GM18499 (cell line): ENCODE data around the gene SERTM2.
A peak's percentile ranks its signal among the peaks of the same experiment; 100 is the strongest.
"Not testable (repeated sequence)": the region's sequence is repeated elsewhere in the genome, so short reads cannot be mapped to it uniquely, and the experiment has no call there.

Experiments used
- ATAC-seq: cut with Tn5 transposase; IDR thresholded peaks from one replicate; pipeline ENCODE4 v1.9.1; 2021; ENCODE audit warnings: moderate number of reproducible peaks; ENCODE audit not compliant: insufficient read depth, unreplicated experiment

SERTM2 gene

DNA sequence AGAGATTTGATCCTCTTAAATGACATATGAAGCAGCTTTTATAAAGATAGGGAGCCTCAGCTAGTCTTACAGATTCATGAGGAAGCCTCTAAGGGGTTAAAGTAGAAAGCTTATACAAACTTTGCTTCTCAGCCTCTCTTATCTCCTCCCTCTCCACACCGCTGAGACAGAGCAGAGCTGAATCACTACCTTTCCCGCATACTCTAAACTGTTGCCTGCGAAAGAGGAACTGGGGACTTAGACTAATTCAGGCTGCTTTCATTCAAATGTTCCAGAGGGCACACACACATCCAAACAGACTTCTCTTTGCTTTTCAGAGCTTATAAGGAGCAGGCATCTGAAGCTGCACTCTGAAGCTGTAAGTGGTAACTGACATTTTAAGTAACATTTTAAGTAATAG lies at the start of gene SERTM2:
Gene SERTM2, plus strand, starts transcription at position 169 of the 400 bp plus-strand sequence. CDS start 7,213 bp downstream, outside the sequence.
- peak; percentile 79 for ATAC-seq

DNA sequence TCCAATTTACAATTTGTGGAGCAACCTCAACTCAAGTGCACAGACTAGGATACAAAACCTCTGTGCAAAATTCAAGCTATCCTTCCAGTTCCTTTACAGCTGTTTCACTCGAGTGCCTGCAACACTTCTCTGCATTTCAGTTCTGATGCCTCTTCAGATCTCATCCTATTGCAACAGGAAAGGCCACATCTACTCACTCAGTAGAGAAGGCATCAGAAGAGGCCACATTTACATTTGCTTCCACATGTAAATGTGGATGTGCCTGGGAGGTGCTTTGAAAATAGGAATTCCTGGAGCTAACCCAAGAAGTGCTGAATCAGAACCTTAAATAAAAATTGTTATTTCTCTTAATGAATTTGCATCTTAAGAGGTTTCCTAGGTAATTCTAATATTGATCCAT lies 45.8 kb upstream of the SERTM2 start:
- ATAC-seq = no peak

GRCh38 chrX:111467896-111468295 lies 43.5 kb upstream of the SERTM2 start:
- no peak for ATAC-seq

DNA sequence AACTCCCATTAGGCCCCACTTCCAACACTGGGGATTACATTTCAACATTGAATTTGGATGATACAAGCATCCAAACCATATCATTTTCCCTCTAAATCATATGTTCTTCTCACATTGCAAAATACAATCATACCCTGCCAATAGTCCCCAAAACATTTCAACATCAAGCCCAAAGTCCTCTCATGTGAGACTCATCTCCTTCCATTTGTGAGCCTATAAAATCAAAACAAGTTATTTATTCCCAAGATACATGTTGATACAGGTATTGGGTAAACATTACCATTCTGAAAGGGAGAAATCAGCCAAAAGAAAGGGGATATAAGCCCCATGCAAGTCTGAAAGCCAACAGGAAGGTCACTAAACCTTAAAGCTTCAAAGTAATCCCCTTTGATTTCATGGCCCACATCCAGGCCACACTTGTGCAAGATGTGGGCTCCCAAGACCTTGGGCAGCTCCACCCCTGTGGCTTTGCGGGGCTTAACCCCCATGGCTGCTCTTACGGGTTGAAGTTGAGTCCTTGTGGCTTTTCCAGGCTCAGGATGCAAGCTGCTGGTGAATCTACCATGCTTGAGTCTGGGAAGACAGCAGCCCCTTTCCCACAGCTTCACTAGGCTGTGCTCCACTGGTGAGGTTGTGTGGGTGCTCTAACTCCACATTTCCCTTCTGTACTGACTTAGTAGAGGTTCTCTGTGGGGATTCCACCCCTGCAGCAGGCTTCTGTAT lies 40.6 kb upstream of the SERTM2 start:
- ATAC-seq = no peak

DNA sequence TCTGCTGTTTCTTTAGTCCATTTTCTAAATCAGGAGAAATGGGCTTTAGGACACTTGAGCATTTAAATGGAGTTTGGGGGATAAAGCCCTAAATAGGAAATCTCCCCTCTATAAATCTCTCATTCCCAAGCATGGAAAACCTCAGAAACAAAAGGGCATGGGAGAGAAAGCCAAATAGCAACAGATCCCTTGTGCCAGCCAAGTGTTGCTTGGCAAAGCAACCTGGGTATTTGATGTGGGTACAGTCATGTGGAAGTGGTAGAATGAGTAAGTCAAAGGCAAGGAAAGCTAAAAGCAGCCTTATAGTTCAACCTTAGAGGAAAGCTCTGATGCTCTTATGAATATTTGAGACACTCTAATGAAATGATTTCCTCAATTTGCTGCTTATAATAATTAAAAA lies 29.5 kb upstream of the SERTM2 start:
- ATAC-seq = no peak

- no peak for ATAC-seq
These were observed 28.3 kb upstream of the SERTM2 start for GRCh38 chrX:111483135-111483534.

DNA sequence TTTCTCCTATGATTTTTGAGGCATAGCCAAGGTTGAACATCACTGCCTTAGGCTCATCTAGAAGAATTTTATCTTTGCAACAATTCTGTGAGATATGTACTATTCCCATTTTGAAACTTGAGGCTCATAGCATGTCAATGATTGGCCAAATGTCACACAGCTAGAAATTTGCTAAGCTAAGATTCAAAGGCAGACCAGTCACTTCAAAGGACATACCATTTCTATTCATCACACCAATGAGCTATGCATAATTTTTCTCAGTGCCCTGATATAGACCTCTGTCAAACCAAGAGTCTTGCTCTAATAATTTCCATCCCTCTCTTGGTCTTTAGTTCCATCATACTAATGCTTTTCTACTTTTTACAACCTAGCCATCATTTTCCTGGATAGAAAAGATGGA lies 27.6 kb upstream of the SERTM2 start:
- ATAC-seq = no peak

- ATAC-seq = no peak
These were observed 20.8 kb upstream of the SERTM2 start for GRCh38 chrX:111490688-111491087.

DNA sequence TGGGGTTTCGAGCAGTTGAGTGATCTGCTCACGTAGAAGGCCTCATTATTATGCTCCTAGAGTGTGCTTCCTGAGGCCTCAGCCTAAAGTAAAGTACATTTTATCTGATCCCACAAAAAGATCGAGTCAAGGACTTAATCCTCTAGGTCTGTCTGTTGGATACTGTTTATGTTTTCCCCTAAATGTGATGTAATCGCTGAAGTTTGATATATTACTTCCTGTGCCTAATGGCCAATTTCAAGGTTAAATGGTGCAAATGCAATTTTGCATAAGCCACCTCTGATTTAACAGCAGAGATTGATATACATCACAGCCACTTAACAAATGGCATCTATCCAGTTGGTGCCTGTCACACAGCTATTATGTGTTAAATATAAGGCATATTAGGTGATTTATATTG lies 19.4 kb upstream of the SERTM2 start:
- ATAC-seq = no peak

DNA sequence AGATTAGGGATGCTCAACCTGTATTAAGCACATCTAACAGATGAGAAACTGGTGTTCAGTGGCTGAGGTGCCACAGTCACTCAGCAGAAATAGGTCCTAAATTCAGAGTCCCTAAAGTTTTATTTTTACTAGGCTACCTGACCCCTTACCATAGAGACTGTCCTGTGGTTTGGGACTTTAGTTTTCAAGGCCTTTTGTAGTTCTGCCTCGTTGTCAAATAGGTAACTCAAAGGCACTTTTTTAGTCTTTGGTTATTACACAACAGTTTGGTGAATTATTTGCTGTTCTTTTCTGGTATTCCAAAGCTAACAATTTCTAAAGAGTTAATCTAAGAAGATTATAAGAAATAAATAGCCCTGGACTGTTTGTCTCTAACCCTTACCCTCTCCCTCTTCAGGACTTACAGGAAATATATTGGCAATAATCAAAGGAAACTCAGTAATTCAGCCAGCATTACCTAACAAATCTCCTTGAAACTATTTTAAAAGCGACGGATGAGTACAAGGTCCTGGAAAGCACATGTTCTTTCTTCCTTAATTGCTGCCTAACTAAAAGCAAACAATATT lies 12.8 kb upstream of the SERTM2 start:
- ATAC-seq = no peak

DNA sequence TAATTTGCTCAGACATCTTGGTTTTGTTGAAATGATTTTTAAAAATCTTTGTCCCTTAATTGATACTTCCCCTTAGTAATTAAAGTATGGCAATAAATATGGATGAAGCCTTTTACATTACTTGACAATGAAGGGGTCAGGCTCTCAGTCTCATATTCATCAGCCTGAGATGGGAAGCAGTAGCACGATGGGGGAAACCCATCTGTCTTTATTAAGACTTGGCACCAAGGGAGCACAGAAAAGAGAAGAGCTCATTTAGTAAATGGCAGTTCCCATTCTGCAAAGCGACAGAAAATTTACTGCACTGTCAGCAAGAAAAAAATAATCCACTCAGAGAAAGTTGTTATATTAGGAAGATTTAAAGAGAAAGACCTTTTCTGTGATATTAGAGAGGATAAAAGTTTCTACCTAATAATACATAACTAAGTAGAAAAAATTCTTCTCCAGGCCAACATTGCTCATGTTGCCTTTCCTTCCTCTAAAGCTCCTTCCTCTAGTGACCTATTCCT lies 7.9 kb upstream of the SERTM2 start:
- no peak for ATAC-seq

DNA sequence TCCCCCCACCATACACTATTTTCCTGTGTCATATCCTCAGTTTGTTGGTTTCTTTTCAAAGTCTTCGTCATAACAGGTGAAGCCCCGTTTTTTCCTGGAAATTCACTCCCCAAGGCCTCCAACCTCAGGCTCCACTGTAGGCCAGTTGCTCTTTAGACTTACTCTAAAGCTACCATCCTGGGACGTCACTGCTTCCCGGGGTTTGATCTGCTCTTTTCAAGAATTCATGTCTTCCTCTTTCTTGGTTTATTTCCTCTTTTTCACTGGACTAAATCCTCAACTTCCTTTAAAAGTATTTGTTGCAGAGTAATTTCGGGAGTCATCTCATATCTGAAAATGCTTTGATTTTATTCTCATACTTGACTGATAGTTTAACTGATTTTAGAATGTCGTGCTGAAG lies 6.5 kb upstream of the SERTM2 start:
- ATAC-seq = no peak

GRCh38 chrX:111505783-111506182 lies 5.7 kb upstream of the SERTM2 start:
- ATAC-seq = no peak

- no peak for ATAC-seq
These were observed 4.6 kb upstream of the SERTM2 start for GRCh38 chrX:111506826-111507225.

- ATAC-seq = no peak
These were observed 3.5 kb upstream of the SERTM2 start for GRCh38 chrX:111507933-111508332.

DNA sequence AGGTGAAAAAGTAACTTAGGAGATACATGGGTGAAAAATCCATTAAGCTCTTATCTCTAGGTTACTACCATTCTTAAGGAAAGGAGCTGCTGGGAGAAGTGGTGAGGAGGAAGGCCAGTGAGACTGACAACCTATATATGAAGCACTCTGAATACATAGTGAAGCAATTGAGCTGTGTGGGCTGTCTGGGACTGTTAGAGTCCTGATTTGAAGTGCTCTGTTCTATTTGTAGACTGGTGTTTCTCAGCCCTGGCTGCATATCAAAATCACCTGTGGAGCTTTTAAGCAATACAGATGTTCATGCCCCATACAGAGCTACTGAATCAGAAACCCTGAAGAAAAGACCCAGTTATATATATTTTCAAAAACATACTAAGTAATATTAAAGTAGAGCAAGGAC lies 3.9 kb downstream of the SERTM2 start:
- no peak for ATAC-seq

DNA sequence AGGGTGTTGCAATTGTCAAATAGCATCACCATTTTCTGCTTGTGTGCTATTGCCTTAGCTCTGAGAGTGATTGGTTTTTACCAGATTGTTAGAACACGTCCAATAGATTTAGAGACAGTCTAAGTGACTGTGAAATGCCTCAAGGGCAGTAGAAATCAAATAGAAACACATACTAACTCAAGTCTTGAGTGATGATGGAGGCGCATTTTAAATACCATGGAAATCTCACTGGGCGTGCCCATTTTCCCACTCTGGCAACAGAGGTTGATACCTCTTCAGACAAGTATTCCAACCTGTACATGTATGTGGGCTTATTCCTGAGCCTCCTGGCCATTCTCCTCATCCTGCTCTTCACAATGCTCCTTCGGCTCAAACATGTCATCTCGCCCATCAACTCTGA lies 7.2 kb downstream of the SERTM2 start:
- no peak for ATAC-seq

GRCh38 chrX:111519215-111519614 lies 7.8 kb downstream of the SERTM2 start:
- ATAC-seq = no peak

GRCh38 chrX:111520506-111520905 lies 9.1 kb downstream of the SERTM2 start:
- no peak for ATAC-seq

GRCh38 chrX:111521169-111521568 lies 9.7 kb downstream of the SERTM2 start:
- ATAC-seq = no peak

DNA sequence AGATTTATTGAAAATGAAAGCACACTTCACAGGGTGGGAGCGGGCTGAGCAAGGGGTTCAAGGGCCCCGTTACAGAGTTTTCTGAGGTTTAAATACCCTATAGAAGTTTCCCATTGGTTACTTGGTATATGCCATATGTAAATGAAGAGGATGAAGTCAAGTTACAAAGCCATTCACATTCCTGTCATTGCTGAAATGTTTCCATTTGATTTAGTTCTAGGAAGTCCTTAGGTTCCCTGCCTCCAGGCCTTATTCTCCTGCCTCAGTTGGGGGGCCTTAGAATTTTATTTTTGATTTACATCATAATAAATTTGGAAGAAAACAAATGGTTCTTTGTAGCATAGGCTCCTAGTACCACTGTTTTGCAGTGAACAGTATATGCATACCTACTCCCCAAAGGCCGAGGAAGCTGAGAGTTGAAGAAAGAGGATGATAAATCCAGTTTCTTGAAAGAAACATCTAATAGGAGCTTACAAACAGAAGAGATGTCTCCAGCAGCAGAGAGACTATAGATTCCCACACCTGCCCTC lies 31.8 kb downstream of the SERTM2 start:
- no peak for ATAC-seq

DNA sequence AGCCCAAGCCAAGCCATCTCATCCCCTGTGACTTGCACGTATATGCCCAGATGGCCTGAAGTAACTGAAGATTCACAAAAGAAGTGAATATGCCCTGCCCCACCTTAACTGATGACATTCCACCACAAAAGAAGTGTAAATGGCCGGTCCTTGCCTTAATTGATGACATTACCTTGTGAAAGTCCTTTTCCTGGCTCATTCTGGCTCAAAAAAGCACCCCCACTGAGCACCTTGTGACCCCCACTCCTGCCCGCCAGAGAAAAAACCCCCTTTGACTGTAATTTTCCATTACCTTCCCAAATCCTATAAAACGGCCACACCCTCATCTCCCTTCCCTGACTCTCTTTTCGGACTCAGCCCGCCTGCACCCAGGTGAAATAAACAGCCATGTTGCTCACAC lies 37.8 kb downstream of the SERTM2 start:
- ATAC-seq = not testable (repeated sequence)
